Measurements from ENCODE around the gene PRDM16.

Gene PRDM16

GRCh38 chr1:3351449-3352298 lies 282.7 kb downstream of the PRDM16 start:
- no peak for DNase-seq (ENCODE audit: low read depth, low spot score)

GRCh38 chr1:3352299-3352951 lies 283.4 kb downstream of the PRDM16 start:
- peak; percentile 27 for DNase-seq (ENCODE audit: low read depth, low spot score)

GRCh38 chr1:3352952-3353331 lies 283.9 kb downstream of the PRDM16 start:
- DNase-seq (ENCODE audit: low read depth, low spot score) = peak; percentile 25

- DNase-seq (ENCODE audit: low read depth, low spot score) = no peak
Observed at GRCh38 chr1:3353876-3354275, 284.9 kb downstream of the PRDM16 start.

- no peak for DNase-seq (ENCODE audit: low read depth, low spot score)
Observed at GRCh38 chr1:3355089-3355488, 286.1 kb downstream of the PRDM16 start.

GRCh38 chr1:3355894-3356826 lies 287.2 kb downstream of the PRDM16 start:
- DNase-seq (ENCODE audit: low read depth, low spot score) = no peak

GRCh38 chr1:3356827-3357460 lies 287.9 kb downstream of the PRDM16 start:
- DNase-seq (ENCODE audit: low read depth, low spot score) = no peak

GRCh38 chr1:3357526-3358297 lies 288.7 kb downstream of the PRDM16 start:
- no peak for DNase-seq (ENCODE audit: low read depth, low spot score)

GRCh38 chr1:3359351-3359750 lies 290.3 kb downstream of the PRDM16 start:
- DNase-seq (ENCODE audit: low read depth, low spot score) = no peak

GRCh38 chr1:3359756-3360440 lies 290.9 kb downstream of the PRDM16 start:
- no peak for DNase-seq (ENCODE audit: low read depth, low spot score)

- DNase-seq (ENCODE audit: low read depth, low spot score) = no peak
Observed at GRCh38 chr1:3360646-3361257, 291.7 kb downstream of the PRDM16 start.

- DNase-seq (ENCODE audit: low read depth, low spot score) = no peak
Observed at GRCh38 chr1:3363023-3363422, 294.0 kb downstream of the PRDM16 start.

- DNase-seq (ENCODE audit: low read depth, low spot score) = no peak
Observed at GRCh38 chr1:3363756-3364155, 294.8 kb downstream of the PRDM16 start.

- DNase-seq (ENCODE audit: low read depth, low spot score) = no peak
Observed at GRCh38 chr1:3364551-3364950, 295.5 kb downstream of the PRDM16 start.

- no peak for DNase-seq (ENCODE audit: low read depth, low spot score)
Observed at GRCh38 chr1:3364983-3365382, 296.0 kb downstream of the PRDM16 start.

GRCh38 chr1:3365523-3366125 lies 296.6 kb downstream of the PRDM16 start:
- DNase-seq (ENCODE audit: low read depth, low spot score) = no peak

GRCh38 chr1:3366126-3367051 lies 297.4 kb downstream of the PRDM16 start:
- peak; percentile 65 for DNase-seq (ENCODE audit: low read depth, low spot score)

GRCh38 chr1:3367376-3367775 lies 298.4 kb downstream of the PRDM16 start:
- no peak for DNase-seq (ENCODE audit: low read depth, low spot score)
